HepG2 (cell line): Measurements from ENCODE around the gene GALNT1. TPM values are rescaled to one million over a fixed set of nuclear protein-coding genes. Genes with fewer than 3 reads are reported as not detected.

Source experiments
- ATAC-seq: fragments of 200-7000 bp; cut with Tn5 transposase; 3 replicates; pipeline ENCODE4 v1.9.1; 2020; ENCODE audit warnings: mild to moderate bottlenecking, moderate library complexity
- BruUV-seq: library from RNA; stranded (reverse); fragments of 400-500 nt; replicated peaks from 2 replicates; lab custom pipeline; 2021; lab: Mats Ljungman, UMichigan
- CTCF ChIA-PET: fragments of 300-600 bp; formaldehyde crosslinking; extraction: SDS; loops from one replicate; lab custom pipeline; 2021; ENCODE audit warnings: low total read pairs, inconsistent platforms, low intra/inter-chr PET ratio; lab: Yijun Ruan, JAX
- POLR2A ChIA-PET: fragments of 350-600 bp; sonication (Branson Sonifier 250); formaldehyde crosslinking; loops from one replicate; lab custom pipeline; 2020; ENCODE audit warnings: antibody characterized with exemption, inconsistent platforms; lab: Yijun Ruan, JAX
- DNase-seq: peaks from one replicate; pipeline ENCODE4 v3.0.0-alpha.2; 2015; ENCODE audit warnings: low spot score
- FAIRE-seq: peaks from 3 replicates; lab custom pipeline; 2011; peaks lifted over from hg19 to GRCh38; lab: Jason Lieb, UNC
- H2AFZ ChIP-seq: one replicate; pipeline ENCODE4 v1.6.1; 2011; ENCODE audit warnings: low read length, inconsistent platforms
- H3K27ac ChIP-seq: fragments of 300-600 bp; 3 replicates; pipeline ENCODE4 v1.8.0; 2011; ENCODE audit warnings: mixed run types, mild to moderate bottlenecking, mixed read lengths, low read length, inconsistent platforms; ENCODE audit not compliant: insufficient read depth; ENCODE audit errors: extremely low read length
- H3K27me3 ChIP-seq, 2 experiments: fragments of 200-600 bp in 1 of 2; 2 replicates in 1 of 2; 3 replicates in 1 of 2; pipeline versions ENCODE4 v1.6.0 to v1.8.0; 2011; ENCODE audit warnings: low read length in 2 of 2, mild to moderate bottlenecking in 2 of 2, moderate library complexity in 2 of 2, inconsistent platforms in 1 of 2; ENCODE audit not compliant: insufficient read depth in 2 of 2, control insufficient read depth in 1 of 2
- H3K36me3 ChIP-seq, 2 experiments: fragments of 200-600 bp in 1 of 2; replicated peaks in 1 of 2; 2 replicates in 1 of 2; 3 replicates in 1 of 2; pipeline versions ENCODE4 v1.5.1 to v1.8.0; 2011; ENCODE audit warnings: low read length in 2 of 2, inconsistent platforms in 1 of 2; ENCODE audit not compliant: insufficient read depth in 2 of 2, control insufficient read depth in 1 of 2
- H3K4me1 ChIP-seq: 2 replicates; pipeline ENCODE4 v1.5.1; 2012; ENCODE audit warnings: low read length, inconsistent platforms; ENCODE audit not compliant: insufficient read depth
- H3K4me2 ChIP-seq: 2 replicates; pipeline ENCODE4 v1.6.0; 2011; ENCODE audit warnings: low read depth, low read length, inconsistent platforms
- H3K4me3 ChIP-seq, 3 experiments: fragments of 200-600 bp in 1 of 3; sonication (generic), shearing (Covaris generic) in 1 of 3; replicated peaks in 1 of 3; 2 replicates each; pipeline ENCODE4 v1.5.1; 2011 to 2016; ENCODE audit warnings: low read length in 3 of 3, inconsistent platforms in 2 of 3, low read depth in 2 of 3, mild to moderate bottlenecking in 2 of 3, control low read depth in 1 of 3, mixed read lengths in 1 of 3; ENCODE audit not compliant: insufficient read depth in 1 of 3
- H3K79me2 ChIP-seq: one replicate; pipeline ENCODE4 v1.6.1; 2011; ENCODE audit warnings: low read length, inconsistent platforms; ENCODE audit not compliant: insufficient read depth
- H3K9ac ChIP-seq: 2 replicates; pipeline ENCODE4 v1.6.0; 2011; ENCODE audit warnings: mild to moderate bottlenecking, low read depth, low read length, inconsistent platforms; ENCODE audit not compliant: insufficient read depth
- H3K9me3 ChIP-seq: 2 replicates; pipeline ENCODE4 v1.5.1; 2012; ENCODE audit warnings: mild to moderate bottlenecking, low read length
- H4K20me1 ChIP-seq: 2 replicates; pipeline ENCODE4 v1.6.0; 2011; ENCODE audit warnings: inconsistent platforms, mild to moderate bottlenecking, low read length, moderate library complexity; ENCODE audit not compliant: insufficient read depth
- ELF4 ChIP-seq: sonication (generic); formaldehyde crosslinking; IDR thresholded peaks from 2 replicates; pipeline ENCODE4 v1.5.0; 2020; ENCODE audit warnings: missing genetic modification reagents, mild to moderate bottlenecking, moderate library complexity, borderline replicate concordance
- ESRRA ChIP-seq: sonication (generic); formaldehyde crosslinking; IDR thresholded peaks from 2 replicates; pipeline ENCODE4 v1.5.1; 2020; ENCODE audit warnings: mild to moderate bottlenecking, low read depth, missing genetic modification reagents
- FOXJ3 ChIP-seq: sonication (generic); formaldehyde crosslinking; IDR thresholded peaks from 2 replicates; pipeline ENCODE4 v1.4.0; 2020; ENCODE audit warnings: missing genetic modification reagents, mild to moderate bottlenecking, borderline replicate concordance
- FOXP1 ChIP-seq, 2 experiments: fragments of 450-650 bp in 1 of 2; IDR thresholded peaks; 2 replicates each; pipeline ENCODE4 v1.6.1; 2017 to 2018; ENCODE audit warnings: antibody characterized with exemption in 1 of 2
- HNF4A ChIP-seq: sonication (generic); formaldehyde crosslinking; IDR thresholded peaks from 2 replicates; pipeline ENCODE4 v1.4.0; 2020; ENCODE audit warnings: missing genetic modification reagents
- HOXA5 ChIP-seq: sonication (generic); formaldehyde crosslinking; IDR thresholded peaks from 2 replicates; pipeline ENCODE4 v1.4.0; 2020; ENCODE audit warnings: missing genetic modification reagents
- MED1 ChIP-seq: sonication (generic); formaldehyde crosslinking; IDR thresholded peaks from 2 replicates; pipeline ENCODE4 v1.4.0; 2020; ENCODE audit warnings: missing genetic modification reagents
- NFRKB ChIP-seq: fragments of 450-650 bp; IDR thresholded peaks from 2 replicates; pipeline ENCODE4 v1.6.1; 2017
- SALL2 ChIP-seq: sonication (generic); formaldehyde crosslinking; IDR thresholded peaks from 2 replicates; pipeline ENCODE4 v1.8.1; 2023; ENCODE audit warnings: mild to moderate bottlenecking, missing genetic modification reagents, inconsistent platforms
- SIX1 ChIP-seq: sonication (generic); formaldehyde crosslinking; IDR thresholded peaks from 2 replicates; pipeline ENCODE4 v1.4.0; 2020; ENCODE audit warnings: missing genetic modification reagents, borderline replicate concordance
- SIX4 ChIP-seq: sonication (generic); formaldehyde crosslinking; IDR thresholded peaks from 2 replicates; pipeline ENCODE4 v1.4.0; 2020; ENCODE audit warnings: missing genetic modification reagents
- SOX13 ChIP-seq, 3 experiments: fragments of 450-650 bp in 1 of 3; sonication (generic) in 1 of 3; formaldehyde crosslinking in 1 of 3; IDR thresholded peaks in 2 of 3; conservative IDR thresholded peaks in 1 of 3; 2 replicates each; pipeline versions ENCODE4 v1.5.0 to v1.6.1; 2016 to 2020; ENCODE audit warnings: antibody characterized with exemption in 1 of 3, mild to moderate bottlenecking in 1 of 3, missing compliant biosample characterization in 1 of 3, missing genetic modification reagents in 1 of 3, moderate library complexity in 1 of 3
- SOX5 ChIP-seq: IDR thresholded peaks from 2 replicates; pipeline ENCODE4 v1.6.1; 2016; ENCODE audit warnings: borderline replicate concordance
- SOX6 ChIP-seq, 2 experiments: fragments of 450-650 bp in 1 of 2; sonication (generic) in 1 of 2; formaldehyde crosslinking in 1 of 2; IDR thresholded peaks; 2 replicates each; pipeline versions ENCODE4 v1.4.0 to v1.6.1; 2017 to 2020; ENCODE audit warnings: antibody characterized with exemption in 1 of 2, mild to moderate bottlenecking in 1 of 2, missing genetic modification reagents in 1 of 2
- TBX2 ChIP-seq: sonication (generic); formaldehyde crosslinking; IDR thresholded peaks from 2 replicates; pipeline ENCODE4 v1.5.0; 2020; ENCODE audit warnings: missing genetic modification reagents, mild to moderate bottlenecking, borderline replicate concordance
- ZNF263 ChIP-seq: sonication (generic); formaldehyde crosslinking; IDR thresholded peaks from 2 replicates; pipeline ENCODE4 v1.4.0; 2020; ENCODE audit warnings: missing genetic modification reagents
- ZNF770 ChIP-seq: sonication (generic); formaldehyde crosslinking; IDR thresholded peaks from 2 replicates; pipeline ENCODE4 v1.5.0; 2020; ENCODE audit warnings: mild to moderate bottlenecking, missing genetic modification reagents
- WGBS: methylation state at CpG from one replicate; pipeline ENCODE4 v1.1.6; 2017; ENCODE audit warnings: low lambda C conversion rate; 5-methylcytosine and 5-hydroxymethylcytosine counted together
- in situ Hi-C: cut with HindIII; loops from 2 replicates; pipeline ENCODE4 v1.10.0; 2017; ENCODE audit warnings: low pct_unique_long_range_greater_than_20kb; ENCODE audit not compliant: extremely low pct_ligation_motif_present
- intact Hi-C: fragments of 100-400 bp; cut with micrococcal nuclease; formaldehyde crosslinking; loops from one replicate; pipeline ENCODE4 v1.10.0; 2022; ENCODE audit not compliant: unreplicated experiment
- polyA plus RNA-seq, 8 experiments: library from polyadenylated mRNA; depleted of rRNA in 3 of 8; stranded (reverse) in 7 of 8; unstranded in 1 of 8; fragments of >200 nt; fragmentation: Illumina TruSeq in 4 of 8; extraction: Trizol in 4 of 8; gene quantifications; 2 replicates each; pipeline versions ENCODE4 v1.2.1 to v1.2.3, GENCODE V29; 2011 to 2016; ENCODE audit warnings: low read depth in 4 of 8, missing spikeins in 1 of 8, mixed read lengths in 1 of 8; ENCODE audit not compliant: insufficient read depth in 1 of 8
- total RNA-seq, 5 experiments: library from RNA; depleted of rRNA; stranded (reverse); fragments of >200 nt; fragmentation: Illumina TruSeq; extraction: Trizol; gene quantifications; 2 replicates each; pipeline ENCODE4 v1.2.3, GENCODE V29; 2016; ENCODE audit warnings: low read depth in 1 of 5
- TF ChIP-seq, protein P1 (sequence below): sonication (generic); formaldehyde crosslinking; IDR thresholded peaks from 2 replicates; pipeline ENCODE4 v1.9.0; 2021; ENCODE audit warnings: missing genetic modification reagents, borderline replicate concordance

GALNT1 gene
- total and polyA plus RNA-seq, 2 of the 13 experiments (the other 11 are each of a cell fraction or from before 2014, with no cell fraction given), result 41.1 to 100 TPM

- FAIRE-seq, result peak; percentile 83
- peaks cover 16% of the 10 kb centered on the region for H3K4me1 ChIP-seq
- intact Hi-C loops (loop anchor here (2.0 to 5.0 kb wide), 2 partner anchors 86 to 389 kb away; partner anchors contain the start of genes INO80C and RMP24), in situ Hi-C loops (no loop called here)
- H3K4me2 ChIP-seq, result peak overlapping the region; percentile 85
- TF ChIP-seq SOX6 (IDR thresholded peaks at IDR 0.05), result no peak
- peak; percentile 61 for TF ChIP-seq SOX6 (CRISPR knock-in tag; IDR thresholded peaks at IDR 0.05)
- TF ChIP-seq ZNF263 (CRISPR knock-in tag), result peak; percentile 92
- peak; percentile 48; the same call in 1 of the 2 replicates for TF ChIP-seq SOX5 (CRISPR knock-in tag)
- TF ChIP-seq SOX13 (IDR thresholded peaks at IDR 0.05), result no peak
- peak in 1 of 2 experiments; percentile 68; a peak in 1 of 4 replicates for TF ChIP-seq SOX13 (CRISPR knock-in tag; conservative IDR thresholded peaks at IDR 0.05 in 1 of 2, IDR thresholded peaks at IDR 0.05 in 1 of 2)
- TF ChIP-seq HOXA5, result 0 out of 2 replicates have a peak, but pooled peaks have one; percentile 23
- TF ChIP-seq ELF4, result peak; percentile 39; the same call in 1 of the 2 replicates
- TF ChIP-seq TBX2 (CRISPR knock-in tag), result peak; percentile 66; the same call in 1 of the 2 replicates
- TF ChIP-seq NFRKB, result no peak
- TF ChIP-seq, protein P1, sequence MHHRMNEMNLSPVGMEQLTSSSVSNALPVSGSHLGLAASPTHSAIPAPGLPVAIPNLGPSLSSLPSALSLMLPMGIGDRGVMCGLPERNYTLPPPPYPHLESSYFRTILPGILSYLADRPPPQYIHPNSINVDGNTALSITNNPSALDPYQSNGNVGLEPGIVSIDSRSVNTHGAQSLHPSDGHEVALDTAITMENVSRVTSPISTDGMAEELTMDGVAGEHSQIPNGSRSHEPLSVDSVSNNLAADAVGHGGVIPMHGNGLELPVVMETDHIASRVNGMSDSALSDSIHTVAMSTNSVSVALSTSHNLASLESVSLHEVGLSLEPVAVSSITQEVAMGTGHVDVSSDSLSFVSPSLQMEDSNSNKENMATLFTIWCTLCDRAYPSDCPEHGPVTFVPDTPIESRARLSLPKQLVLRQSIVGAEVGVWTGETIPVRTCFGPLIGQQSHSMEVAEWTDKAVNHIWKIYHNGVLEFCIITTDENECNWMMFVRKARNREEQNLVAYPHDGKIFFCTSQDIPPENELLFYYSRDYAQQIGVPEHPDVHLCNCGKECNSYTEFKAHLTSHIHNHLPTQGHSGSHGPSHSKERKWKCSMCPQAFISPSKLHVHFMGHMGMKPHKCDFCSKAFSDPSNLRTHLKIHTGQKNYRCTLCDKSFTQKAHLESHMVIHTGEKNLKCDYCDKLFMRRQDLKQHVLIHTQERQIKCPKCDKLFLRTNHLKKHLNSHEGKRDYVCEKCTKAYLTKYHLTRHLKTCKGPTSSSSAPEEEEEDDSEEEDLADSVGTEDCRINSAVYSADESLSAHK (CRISPR knock-in tag), result no peak
- no peak for TF ChIP-seq FOXP1 (IDR thresholded peaks at IDR 0.05)
- TF ChIP-seq FOXP1 (CRISPR knock-in tag; IDR thresholded peaks at IDR 0.05), result 0 out of 2 replicates have a peak, but pooled peaks have one; percentile 9
- 0 out of 2 replicates have a peak, but pooled peaks have one; percentile 20 for TF ChIP-seq FOXJ3
- peak; percentile 28; the same call in 1 of the 2 replicates for TF ChIP-seq SALL2 (CRISPR knock-in tag)
- TF ChIP-seq ESRRA (CRISPR knock-in tag), result no peak
- TF ChIP-seq SIX4 (CRISPR knock-in tag), result peak; percentile 89
- no peak for TF ChIP-seq ZNF770
- TF ChIP-seq SIX1 (CRISPR knock-in tag), result peak; percentile 87; the same call in 1 of the 2 replicates
- peak; percentile 31; the same call in 1 of the 2 replicates for TF ChIP-seq HNF4A
- 0 out of 2 replicates have a peak, but pooled peaks have one; percentile 25 for TF ChIP-seq MED1
- no peak overlapping the region for H3K27ac ChIP-seq
- no peaks in the 10 kb centered on the region for H3K36me3 ChIP-seq
- CTCF ChIA-PET, result no interaction called here
- H3K4me3 ChIP-seq, result peak overlapping the region; percentile 80 to 90 (median 85); a peak in 5 of 6 replicates
- H3K27me3 ChIP-seq, result 0 out of 5 replicates have a peak, but pooled peaks cover 0 to 3% of the 10 kb centered on the region in 2 experiments
- 15% methylated on average over 6 of the region's 6 CpGs for WGBS
- peaks cover 4% of the 10 kb centered on the region; the same call in 1 of the 2 replicates for H3K9me3 ChIP-seq
- BruUV-seq, result no TSS peak
- peak; percentile 55 for DNase-seq
- H2AFZ ChIP-seq, result no peak overlapping the region
- POLR2A ChIA-PET, result interaction anchor here (0.6 to 1.4 kb wide), 3 partner anchors 11 to 105 kb away, joined by 3 read pairs; no protein-coding TSS in a partner anchor
- H4K20me1 ChIP-seq, result peaks cover 3% of the 10 kb centered on the region
- peak; percentile 44 for ATAC-seq
- peak overlapping the region; percentile 77; the same call in 1 of the 2 replicates for H3K9ac ChIP-seq
- H3K79me2 ChIP-seq, result peaks cover 55% of the 10 kb centered on the region
Observed at GRCh38 chr18:35582899-35583558, 1.5 kb downstream of the GALNT1 start.
